ENCODE results near the gene PLA2G2D. TPM values are rescaled to one million over a fixed set of nuclear protein-coding genes. Genes with fewer than 3 reads are reported as not detected.

Gene PLA2G2D
- total and polyA plus RNA-seq, 2 experiments from 2014 or later, result not detected

DNA sequence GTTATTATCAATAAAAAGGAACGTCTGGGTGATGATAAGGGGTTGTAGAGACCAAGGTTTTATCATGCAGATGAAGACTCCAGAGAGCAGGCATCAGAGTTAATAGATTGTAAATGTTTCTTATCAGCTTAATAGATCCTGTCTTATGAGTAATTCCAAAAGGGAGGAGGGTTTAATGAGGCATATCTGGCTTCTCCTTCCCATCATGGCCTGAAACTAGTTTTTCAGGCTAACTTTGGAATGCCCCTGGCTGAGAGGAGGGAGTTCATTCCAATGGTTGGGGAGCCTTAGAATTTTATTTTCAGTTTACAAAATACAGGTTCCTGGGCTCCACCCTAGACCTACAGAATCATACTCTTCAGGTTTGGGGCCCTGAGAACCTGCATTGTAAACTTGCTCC is 13.5 kb downstream of the PLA2G2D start:
- H3K9me3 Mint-ChIP-seq, result peaks cover 12% of the 10 kb centered on the region
- no peak for TF ChIP-seq ZNF331 (CRISPR knock-in tag; IDR thresholded peaks at IDR 0.05; ENCODE audit: low read depth)
- TF ChIP-seq STAT1 (IDR thresholded peaks at IDR 0.05; ENCODE audit: unreplicated experiment), result no peak
- no peak for TF ChIP-seq EZH2phosphoT487 (IDR thresholded peaks at IDR 0.05; ENCODE audit: unreplicated experiment)
- no peak for TF ChIP-seq NANOG (IDR thresholded peaks at IDR 0.05; ENCODE audit: borderline replicate concordance)
- no peak for TF ChIP-seq ZNF114 (CRISPR knock-in tag; IDR thresholded peaks at IDR 0.05)
- no peak for TF ChIP-seq JUNB (IDR thresholded peaks at IDR 0.05; ENCODE audit: unreplicated experiment)
- no peak for TF ChIP-seq CREB1 (CRISPR knock-in tag; IDR thresholded peaks at IDR 0.05; ENCODE audit: low read depth)
- H3K4me2 ChIP-seq, result no peak overlapping the region
- no peak overlapping the region for H3K27ac Mint-ChIP-seq
- H4K20me1 ChIP-seq (replicated peaks; ENCODE audit: insufficient read depth), result no peaks in the 10 kb centered on the region
- no peak overlapping the region for H3K4me3 ChIP-seq
- H3K9me2 ChIP-seq (ENCODE audit: insufficient read depth), result no peaks in the 10 kb centered on the region
- no peaks in the 10 kb centered on the region for H3F3A ChIP-seq (replicated peaks; ENCODE audit: low read depth)
- no peaks in the 10 kb centered on the region for H3K27me3 Mint-ChIP-seq (ENCODE audit: insufficient read depth, low read depth, poor library complexity)
- no peak overlapping the region for H3K4me3 Mint-ChIP-seq
- H3K27ac ChIP-seq (ENCODE audit: low read depth), result no peak overlapping the region
- DNase-seq (ENCODE audit: low spot score) (no peak), ATAC-seq (no peak)
- no peaks in the 10 kb centered on the region for H3K79me2 ChIP-seq (replicated peaks; ENCODE audit: insufficient read depth)
- H3K27me3 ChIP-seq (ENCODE audit: insufficient read depth), result no peaks in the 10 kb centered on the region
- H3K36me3 ChIP-seq (ENCODE audit: insufficient read depth), result no peaks in the 10 kb centered on the region
- no peak overlapping the region for H2AFZ ChIP-seq
- peaks cover 9% of the 10 kb centered on the region; the same call in 2 of the 3 replicates for H3K36me3 Mint-ChIP-seq (ENCODE audit: low read depth)
- no peaks in the 10 kb centered on the region; the same call in 1 of the 2 replicates for H3K4me1 ChIP-seq (ENCODE audit: insufficient read depth)
- H3K4me1 Mint-ChIP-seq, result peaks cover 11% of the 10 kb centered on the region

DNA sequence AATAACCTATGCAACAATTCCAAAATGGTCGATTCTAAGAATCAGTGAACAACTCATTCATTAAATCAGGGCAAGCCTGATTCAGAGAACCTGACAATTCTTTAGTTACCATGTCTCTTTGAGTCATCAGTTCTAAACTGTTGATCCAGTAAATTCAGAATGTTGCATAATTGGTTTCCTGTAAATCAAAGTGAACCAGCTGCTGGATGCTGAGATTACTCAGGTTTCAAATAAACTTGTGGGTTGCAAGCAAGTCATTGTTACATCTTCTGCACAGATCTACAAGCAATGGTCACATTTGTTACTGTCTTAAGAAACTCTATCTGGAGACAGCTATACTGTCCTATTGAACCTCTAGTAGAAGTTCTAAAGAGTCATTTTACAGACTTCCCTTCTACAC is 16.5 kb downstream of the PLA2G2D start:
- H2AFZ ChIP-seq, result no peak overlapping the region
- no peak overlapping the region for H3K4me2 ChIP-seq
- no peak overlapping the region for H3K4me3 ChIP-seq
- Mint-ChIP-seq H3K27ac (no peak overlapping the region), H3K4me3 (no peak overlapping the region), H3K4me1 (0 out of 3 replicates have a peak, but pooled peaks cover 2% of the 10 kb centered on the region), H3K36me3 (ENCODE audit: low read depth) (peaks cover 17% of the 10 kb centered on the region; the same call in 2 of the 3 replicates), H3K27me3 (ENCODE audit: insufficient read depth, low read depth, poor library complexity) (no peaks in the 10 kb centered on the region), H3K9me3 (peaks cover 21% of the 10 kb centered on the region)
- no peaks in the 10 kb centered on the region for H3F3A ChIP-seq (replicated peaks; ENCODE audit: low read depth)
- no peak overlapping the region for H3K27ac ChIP-seq (ENCODE audit: low read depth)
- no peaks in the 10 kb centered on the region for H4K20me1 ChIP-seq (replicated peaks; ENCODE audit: insufficient read depth)
- no peaks in the 10 kb centered on the region for H3K27me3 ChIP-seq (ENCODE audit: insufficient read depth)
- no peaks in the 10 kb centered on the region; the same call in 1 of the 2 replicates for H3K4me1 ChIP-seq (ENCODE audit: insufficient read depth)
- no peak for DNase-seq (ENCODE audit: low spot score)
- no peaks in the 10 kb centered on the region for H3K36me3 ChIP-seq (ENCODE audit: insufficient read depth)
- ATAC-seq, result no peak
- no peaks in the 10 kb centered on the region for H3K79me2 ChIP-seq (replicated peaks; ENCODE audit: insufficient read depth)
- no peaks in the 10 kb centered on the region for H3K9me2 ChIP-seq (ENCODE audit: insufficient read depth)
- TF ChIP-seq EZH2phosphoT487 (IDR thresholded peaks at IDR 0.05; ENCODE audit: unreplicated experiment), result no peak
- TF ChIP-seq, protein P1, sequence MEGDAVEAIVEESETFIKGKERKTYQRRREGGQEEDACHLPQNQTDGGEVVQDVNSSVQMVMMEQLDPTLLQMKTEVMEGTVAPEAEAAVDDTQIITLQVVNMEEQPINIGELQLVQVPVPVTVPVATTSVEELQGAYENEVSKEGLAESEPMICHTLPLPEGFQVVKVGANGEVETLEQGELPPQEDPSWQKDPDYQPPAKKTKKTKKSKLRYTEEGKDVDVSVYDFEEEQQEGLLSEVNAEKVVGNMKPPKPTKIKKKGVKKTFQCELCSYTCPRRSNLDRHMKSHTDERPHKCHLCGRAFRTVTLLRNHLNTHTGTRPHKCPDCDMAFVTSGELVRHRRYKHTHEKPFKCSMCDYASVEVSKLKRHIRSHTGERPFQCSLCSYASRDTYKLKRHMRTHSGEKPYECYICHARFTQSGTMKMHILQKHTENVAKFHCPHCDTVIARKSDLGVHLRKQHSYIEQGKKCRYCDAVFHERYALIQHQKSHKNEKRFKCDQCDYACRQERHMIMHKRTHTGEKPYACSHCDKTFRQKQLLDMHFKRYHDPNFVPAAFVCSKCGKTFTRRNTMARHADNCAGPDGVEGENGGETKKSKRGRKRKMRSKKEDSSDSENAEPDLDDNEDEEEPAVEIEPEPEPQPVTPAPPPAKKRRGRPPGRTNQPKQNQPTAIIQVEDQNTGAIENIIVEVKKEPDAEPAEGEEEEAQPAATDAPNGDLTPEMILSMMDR (conservative IDR thresholded peaks at IDR 0.05; ENCODE audit: low read depth in 2 of 2), result no peak
- no peak for TF ChIP-seq ZNF331 (CRISPR knock-in tag; IDR thresholded peaks at IDR 0.05; ENCODE audit: low read depth)
- no peak for TF ChIP-seq EZH2 (IDR thresholded peaks at IDR 0.05; ENCODE audit: low read depth, unreplicated experiment)
- TF ChIP-seq, protein P2, sequence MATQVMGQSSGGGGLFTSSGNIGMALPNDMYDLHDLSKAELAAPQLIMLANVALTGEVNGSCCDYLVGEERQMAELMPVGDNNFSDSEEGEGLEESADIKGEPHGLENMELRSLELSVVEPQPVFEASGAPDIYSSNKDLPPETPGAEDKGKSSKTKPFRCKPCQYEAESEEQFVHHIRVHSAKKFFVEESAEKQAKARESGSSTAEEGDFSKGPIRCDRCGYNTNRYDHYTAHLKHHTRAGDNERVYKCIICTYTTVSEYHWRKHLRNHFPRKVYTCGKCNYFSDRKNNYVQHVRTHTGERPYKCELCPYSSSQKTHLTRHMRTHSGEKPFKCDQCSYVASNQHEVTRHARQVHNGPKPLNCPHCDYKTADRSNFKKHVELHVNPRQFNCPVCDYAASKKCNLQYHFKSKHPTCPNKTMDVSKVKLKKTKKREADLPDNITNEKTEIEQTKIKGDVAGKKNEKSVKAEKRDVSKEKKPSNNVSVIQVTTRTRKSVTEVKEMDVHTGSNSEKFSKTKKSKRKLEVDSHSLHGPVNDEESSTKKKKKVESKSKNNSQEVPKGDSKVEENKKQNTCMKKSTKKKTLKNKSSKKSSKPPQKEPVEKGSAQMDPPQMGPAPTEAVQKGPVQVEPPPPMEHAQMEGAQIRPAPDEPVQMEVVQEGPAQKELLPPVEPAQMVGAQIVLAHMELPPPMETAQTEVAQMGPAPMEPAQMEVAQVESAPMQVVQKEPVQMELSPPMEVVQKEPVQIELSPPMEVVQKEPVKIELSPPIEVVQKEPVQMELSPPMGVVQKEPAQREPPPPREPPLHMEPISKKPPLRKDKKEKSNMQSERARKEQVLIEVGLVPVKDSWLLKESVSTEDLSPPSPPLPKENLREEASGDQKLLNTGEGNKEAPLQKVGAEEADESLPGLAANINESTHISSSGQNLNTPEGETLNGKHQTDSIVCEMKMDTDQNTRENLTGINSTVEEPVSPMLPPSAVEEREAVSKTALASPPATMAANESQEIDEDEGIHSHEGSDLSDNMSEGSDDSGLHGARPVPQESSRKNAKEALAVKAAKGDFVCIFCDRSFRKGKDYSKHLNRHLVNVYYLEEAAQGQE (IDR thresholded peaks at IDR 0.05; ENCODE audit: unreplicated experiment), result no peak
- no peak for TF ChIP-seq STAT1 (IDR thresholded peaks at IDR 0.05; ENCODE audit: unreplicated experiment)
- TF ChIP-seq, protein P3, sequence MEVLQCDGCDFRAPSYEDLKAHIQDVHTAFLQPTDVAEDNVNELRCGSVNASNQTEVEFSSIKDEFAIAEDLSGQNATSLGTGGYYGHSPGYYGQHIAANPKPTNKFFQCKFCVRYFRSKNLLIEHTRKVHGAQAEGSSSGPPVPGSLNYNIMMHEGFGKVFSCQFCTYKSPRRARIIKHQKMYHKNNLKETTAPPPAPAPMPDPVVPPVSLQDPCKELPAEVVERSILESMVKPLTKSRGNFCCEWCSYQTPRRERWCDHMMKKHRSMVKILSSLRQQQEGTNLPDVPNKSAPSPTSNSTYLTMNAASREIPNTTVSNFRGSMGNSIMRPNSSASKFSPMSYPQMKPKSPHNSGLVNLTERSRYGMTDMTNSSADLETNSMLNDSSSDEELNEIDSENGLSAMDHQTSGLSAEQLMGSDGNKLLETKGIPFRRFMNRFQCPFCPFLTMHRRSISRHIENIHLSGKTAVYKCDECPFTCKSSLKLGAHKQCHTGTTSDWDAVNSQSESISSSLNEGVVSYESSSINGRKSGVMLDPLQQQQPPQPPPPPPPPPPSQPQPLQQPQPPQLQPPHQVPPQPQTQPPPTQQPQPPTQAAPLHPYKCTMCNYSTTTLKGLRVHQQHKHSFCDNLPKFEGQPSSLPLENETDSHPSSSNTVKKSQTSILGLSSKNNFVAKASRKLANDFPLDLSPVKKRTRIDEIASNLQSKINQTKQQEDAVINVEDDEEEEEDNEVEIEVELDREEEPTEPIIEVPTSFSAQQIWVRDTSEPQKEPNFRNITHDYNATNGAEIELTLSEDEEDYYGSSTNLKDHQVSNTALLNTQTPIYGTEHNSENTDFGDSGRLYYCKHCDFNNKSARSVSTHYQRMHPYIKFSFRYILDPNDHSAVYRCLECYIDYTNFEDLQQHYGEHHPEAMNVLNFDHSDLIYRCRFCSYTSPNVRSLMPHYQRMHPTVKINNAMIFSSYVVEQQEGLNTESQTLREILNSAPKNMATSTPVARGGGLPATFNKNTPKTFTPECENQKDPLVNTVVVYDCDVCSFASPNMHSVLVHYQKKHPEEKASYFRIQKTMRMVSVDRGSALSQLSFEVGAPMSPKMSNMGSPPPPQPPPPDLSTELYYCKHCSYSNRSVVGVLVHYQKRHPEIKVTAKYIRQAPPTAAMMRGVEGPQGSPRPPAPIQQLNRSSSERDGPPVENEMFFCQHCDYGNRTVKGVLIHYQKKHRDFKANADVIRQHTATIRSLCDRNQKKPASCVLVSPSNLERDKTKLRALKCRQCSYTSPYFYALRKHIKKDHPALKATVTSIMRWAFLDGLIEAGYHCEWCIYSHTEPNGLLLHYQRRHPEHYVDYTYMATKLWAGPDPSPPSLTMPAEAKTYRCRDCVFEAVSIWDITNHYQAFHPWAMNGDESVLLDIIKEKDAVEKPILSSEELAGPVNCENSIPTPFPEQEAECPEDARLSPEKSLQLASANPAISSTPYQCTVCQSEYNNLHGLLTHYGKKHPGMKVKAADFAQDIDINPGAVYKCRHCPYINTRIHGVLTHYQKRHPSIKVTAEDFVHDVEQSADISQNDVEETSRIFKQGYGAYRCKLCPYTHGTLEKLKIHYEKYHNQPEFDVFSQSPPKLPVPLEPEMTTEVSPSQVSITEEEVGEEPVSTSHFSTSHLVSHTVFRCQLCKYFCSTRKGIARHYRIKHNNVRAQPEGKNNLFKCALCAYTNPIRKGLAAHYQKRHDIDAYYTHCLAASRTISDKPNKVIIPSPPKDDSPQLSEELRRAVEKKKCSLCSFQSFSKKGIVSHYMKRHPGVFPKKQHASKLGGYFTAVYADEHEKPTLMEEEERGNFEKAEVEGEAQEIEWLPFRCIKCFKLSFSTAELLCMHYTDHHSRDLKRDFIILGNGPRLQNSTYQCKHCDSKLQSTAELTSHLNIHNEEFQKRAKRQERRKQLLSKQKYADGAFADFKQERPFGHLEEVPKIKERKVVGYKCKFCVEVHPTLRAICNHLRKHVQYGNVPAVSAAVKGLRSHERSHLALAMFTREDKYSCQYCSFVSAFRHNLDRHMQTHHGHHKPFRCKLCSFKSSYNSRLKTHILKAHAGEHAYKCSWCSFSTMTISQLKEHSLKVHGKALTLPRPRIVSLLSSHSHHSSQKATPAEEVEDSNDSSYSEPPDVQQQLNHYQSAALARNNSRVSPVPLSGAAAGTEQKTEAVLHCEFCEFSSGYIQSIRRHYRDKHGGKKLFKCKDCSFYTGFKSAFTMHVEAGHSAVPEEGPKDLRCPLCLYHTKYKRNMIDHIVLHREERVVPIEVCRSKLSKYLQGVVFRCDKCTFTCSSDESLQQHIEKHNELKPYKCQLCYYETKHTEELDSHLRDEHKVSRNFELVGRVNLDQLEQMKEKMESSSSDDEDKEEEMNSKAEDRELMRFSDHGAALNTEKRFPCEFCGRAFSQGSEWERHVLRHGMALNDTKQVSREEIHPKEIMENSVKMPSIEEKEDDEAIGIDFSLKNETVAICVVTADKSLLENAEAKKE (CRISPR knock-in tag; IDR thresholded peaks at IDR 0.05), result no peak

Measured in GM23338 (cell line).